AG04449 (cell line): ENCODE results near the gene KCNB1.

Experiments
- CTCF ChIA-PET: fragments of 350-600 bp; formaldehyde crosslinking; extraction: SDS; loops from one replicate; lab custom pipeline; 2021; ENCODE audit warnings: antibody characterized with exemption; lab: Yijun Ruan, JAX
- POLR2A ChIA-PET: fragments of 400-600, 350-600 bp; formaldehyde crosslinking; extraction: SDS; loops from one replicate; lab custom pipeline; 2020; ENCODE audit warnings: antibody characterized with exemption, inconsistent platforms; lab: Yijun Ruan, JAX
- DNase-seq: peaks from one replicate; pipeline ENCODE4 v3.0.0-alpha.2; 2010; ENCODE audit warnings: low read depth, low spot score
- H3K4me3 ChIP-seq: 2 replicates; pipeline ENCODE4 v1.5.1; 2011; ENCODE audit warnings: low read depth, mild to moderate bottlenecking, control low read depth, low read length
- TF ChIP-seq, protein P1 (sequence below): IDR thresholded peaks from one replicate; pipeline ENCODE4 v1.5.1; 2011; ENCODE audit warnings: mild to moderate bottlenecking, moderate library complexity, low read length, control low read depth, inconsistent platforms; ENCODE audit not compliant: insufficient read depth; ENCODE audit errors: missing control alignments

KCNB1 gene

DNA sequence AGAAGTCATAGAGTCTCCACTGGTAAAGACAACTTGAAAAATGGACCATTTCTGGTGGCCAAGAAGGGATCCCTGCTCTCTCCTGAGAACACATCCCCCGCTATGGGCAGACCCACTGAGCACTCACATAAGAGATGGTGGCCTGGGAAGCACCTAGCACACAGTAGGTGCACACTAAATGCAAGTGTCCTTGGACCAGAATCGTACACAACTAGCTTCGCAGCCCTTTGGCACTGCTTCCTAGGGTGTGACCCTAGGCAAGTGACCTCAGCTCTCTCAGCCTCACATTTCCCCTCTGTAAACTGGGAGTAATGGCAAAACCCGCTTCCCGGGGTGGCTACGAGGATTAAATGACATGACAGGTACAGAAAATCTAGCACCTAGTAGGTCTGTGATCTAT, 35.1 kb downstream of the KCNB1 start:
- ChIA-PET CTCF (no interaction called here), POLR2A (no interaction called here)
- TF ChIP-seq, protein P1, sequence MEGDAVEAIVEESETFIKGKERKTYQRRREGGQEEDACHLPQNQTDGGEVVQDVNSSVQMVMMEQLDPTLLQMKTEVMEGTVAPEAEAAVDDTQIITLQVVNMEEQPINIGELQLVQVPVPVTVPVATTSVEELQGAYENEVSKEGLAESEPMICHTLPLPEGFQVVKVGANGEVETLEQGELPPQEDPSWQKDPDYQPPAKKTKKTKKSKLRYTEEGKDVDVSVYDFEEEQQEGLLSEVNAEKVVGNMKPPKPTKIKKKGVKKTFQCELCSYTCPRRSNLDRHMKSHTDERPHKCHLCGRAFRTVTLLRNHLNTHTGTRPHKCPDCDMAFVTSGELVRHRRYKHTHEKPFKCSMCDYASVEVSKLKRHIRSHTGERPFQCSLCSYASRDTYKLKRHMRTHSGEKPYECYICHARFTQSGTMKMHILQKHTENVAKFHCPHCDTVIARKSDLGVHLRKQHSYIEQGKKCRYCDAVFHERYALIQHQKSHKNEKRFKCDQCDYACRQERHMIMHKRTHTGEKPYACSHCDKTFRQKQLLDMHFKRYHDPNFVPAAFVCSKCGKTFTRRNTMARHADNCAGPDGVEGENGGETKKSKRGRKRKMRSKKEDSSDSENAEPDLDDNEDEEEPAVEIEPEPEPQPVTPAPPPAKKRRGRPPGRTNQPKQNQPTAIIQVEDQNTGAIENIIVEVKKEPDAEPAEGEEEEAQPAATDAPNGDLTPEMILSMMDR, result no peak
- H3K4me3 ChIP-seq, result no peak overlapping the region
- DNase-seq, result no peak

DNA sequence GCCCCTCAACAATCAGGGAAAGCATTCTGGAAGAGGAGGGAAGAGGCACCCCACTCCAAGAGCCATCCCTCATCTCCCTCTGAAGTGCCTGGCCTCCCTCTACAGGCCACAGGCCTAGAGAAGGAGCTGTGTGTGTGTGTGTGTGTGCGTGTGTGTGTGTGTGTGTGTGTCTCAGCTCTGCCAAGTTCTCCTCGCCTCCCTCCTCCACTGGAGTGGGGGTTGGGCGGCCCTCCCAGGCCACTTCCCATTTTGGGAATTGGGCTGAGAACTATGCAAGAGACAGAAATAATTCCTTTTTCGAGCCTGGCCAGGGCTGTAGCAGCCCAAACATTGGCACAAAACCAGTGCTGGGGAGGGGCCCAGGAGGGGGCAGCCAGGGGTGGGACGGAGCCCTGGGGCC, 35.7 kb downstream of the KCNB1 start:
- TF ChIP-seq, protein P1, result no peak
- CTCF ChIA-PET, result no interaction called here
- no peak for DNase-seq
- no peak overlapping the region for H3K4me3 ChIP-seq
- POLR2A ChIA-PET, result no interaction called here

DNA sequence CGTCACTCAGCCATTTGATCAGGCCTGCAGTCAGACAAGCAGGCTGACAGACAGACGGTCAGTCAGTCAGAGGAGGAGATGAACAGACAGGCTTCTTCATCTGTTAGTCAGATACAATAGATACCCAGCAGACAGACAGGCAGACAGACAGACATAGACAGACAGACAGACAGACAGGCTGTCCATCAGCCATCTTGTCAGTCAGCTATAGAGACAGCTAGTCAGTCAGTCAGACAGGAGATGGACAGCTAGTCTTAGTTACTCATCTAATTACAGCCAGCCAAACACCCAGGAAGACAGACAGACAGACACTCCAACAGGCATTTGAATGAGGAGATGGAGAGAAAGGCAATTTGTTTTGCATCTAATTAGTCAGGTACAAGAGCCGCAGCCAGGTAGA, 36.4 kb downstream of the KCNB1 start:
- no peak overlapping the region for H3K4me3 ChIP-seq
- ChIA-PET CTCF (no interaction called here), POLR2A (no interaction called here)
- TF ChIP-seq, protein P1, result no peak
- no peak for DNase-seq

DNA sequence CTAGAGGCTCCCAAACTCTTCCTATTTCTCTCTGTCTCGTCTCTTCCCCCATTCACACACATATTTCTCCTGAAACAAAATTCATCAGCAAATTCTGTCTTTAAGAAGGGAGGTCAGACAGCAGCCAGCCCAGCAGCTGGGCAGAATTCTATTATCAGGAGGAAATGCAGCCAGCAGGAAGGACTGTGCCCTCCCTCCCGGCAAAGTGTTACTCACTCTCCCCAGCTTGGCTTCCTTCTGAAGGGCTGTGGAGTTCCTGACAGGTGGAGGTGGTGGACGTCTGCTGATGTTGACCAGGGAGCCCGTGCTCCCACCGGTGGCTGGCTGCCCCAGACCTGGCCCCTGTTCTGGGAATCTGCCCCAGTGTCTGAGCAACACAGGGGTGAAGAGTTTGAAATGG, 37.3 kb downstream of the KCNB1 start:
- POLR2A ChIA-PET, result no interaction called here
- TF ChIP-seq, protein P1, result no peak
- CTCF ChIA-PET, result no interaction called here
- no peak for DNase-seq
- H3K4me3 ChIP-seq, result no peak overlapping the region

DNA sequence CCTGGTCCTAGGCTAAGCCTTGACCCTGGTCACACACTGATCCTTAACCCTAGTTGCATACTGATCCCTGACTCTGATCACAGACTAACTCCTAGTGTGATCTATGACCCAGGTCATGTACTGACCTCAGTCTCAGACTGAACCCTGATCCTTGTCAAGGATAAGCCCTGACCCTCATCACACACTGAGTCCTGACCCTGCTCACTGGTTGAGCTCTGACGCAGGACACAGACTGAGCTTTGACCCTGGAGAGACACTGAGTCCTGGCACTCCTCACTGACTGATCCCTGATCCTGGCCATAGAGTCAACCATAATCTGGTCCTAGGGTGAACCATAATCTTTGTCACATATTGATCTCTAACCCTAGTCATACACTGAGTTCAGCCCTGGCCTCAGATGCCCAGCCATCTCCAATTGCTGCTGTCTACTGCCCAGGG, 37.9 kb downstream of the KCNB1 start:
- no peak overlapping the region for H3K4me3 ChIP-seq
- TF ChIP-seq, protein P1, result no peak
- CTCF ChIA-PET, result no interaction called here
- POLR2A ChIA-PET, result no interaction called here
- no peak for DNase-seq

DNA sequence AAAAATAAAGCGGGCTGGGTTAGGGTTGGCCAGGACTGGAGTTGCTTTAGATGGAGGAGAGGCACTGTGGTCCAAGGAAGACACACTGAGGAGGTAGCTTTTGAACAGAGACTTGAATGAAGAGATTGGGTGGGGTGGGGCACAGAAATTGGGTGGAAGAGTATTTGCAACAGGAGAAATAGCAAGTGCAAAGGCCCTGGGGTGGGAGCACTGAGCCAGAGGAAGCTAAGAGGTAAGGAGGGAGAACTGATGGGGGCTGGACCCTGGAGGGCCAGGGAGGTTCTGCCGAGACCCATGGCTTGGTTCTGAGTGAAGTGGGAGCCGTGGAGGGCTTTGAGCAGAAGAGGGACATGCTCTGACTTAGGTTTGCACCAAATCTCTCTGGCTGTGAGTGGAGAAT, 45.4 kb downstream of the KCNB1 start:
- TF ChIP-seq, protein P1, result no peak
- no peak overlapping the region for H3K4me3 ChIP-seq
- no peak for DNase-seq
- ChIA-PET POLR2A (no interaction called here), CTCF (interaction anchor here (1.3 kb wide), 1 partner anchor 40 kb away, joined by 3 read pairs; no protein-coding TSS in a partner anchor)
